Kidney (tissue), 14 donors: ENCODE measurements around the gene CETP. TPM values are rescaled to one million over a fixed set of nuclear protein-coding genes. Genes with fewer than 3 reads are reported as not detected.

Experiments
- DNase-seq, 5 donors: peaks; one replicate each; pipeline ENCODE4 v3.0.0-alpha.2; 2013 to 2020
- FAIRE-seq: peaks from 2 replicates; lab custom pipeline; 2012; peaks lifted over from hg19 to GRCh38; lab: Jason Lieb, UNC
- H3K27ac ChIP-seq, 2 donors: one replicate each; pipeline ENCODE4 v1.7.0; 2013; ENCODE audit warnings: low read depth in 2 of 2, low read length in 2 of 2, inconsistent platforms in 1 of 2
- H3K27me3 ChIP-seq: one replicate; pipeline ENCODE4 v1.7.1; 2013; ENCODE audit warnings: low read length, inconsistent platforms; ENCODE audit not compliant: control insufficient read depth, insufficient read depth
- H3K36me3 ChIP-seq, 3 donors: one replicate each; pipeline versions ENCODE4 v1.7.0 to v1.7.1; 2013; ENCODE audit warnings: low read length in 3 of 3, control low read depth in 1 of 3, inconsistent platforms in 1 of 3; ENCODE audit not compliant: insufficient read depth in 3 of 3, control insufficient read depth in 2 of 3
- H3K4me1 ChIP-seq, 3 donors: one replicate each; pipeline versions ENCODE4 v1.7.0 to v1.7.1; 2013; ENCODE audit warnings: low read length in 3 of 3, inconsistent platforms in 1 of 3, low read depth in 1 of 3; ENCODE audit not compliant: control insufficient read depth in 2 of 3, insufficient read depth in 2 of 3
- H3K4me3 ChIP-seq, 3 donors: one replicate each; pipeline versions ENCODE4 v1.7.0 to v1.8.1; 2013; ENCODE audit warnings: low read length in 3 of 3, control low read depth in 1 of 3, inconsistent platforms in 1 of 3
- H3K9ac ChIP-seq, 3 donors: one replicate each; pipeline versions ENCODE4 v1.7.0 to v1.7.1; 2013; ENCODE audit warnings: low read length in 3 of 3, control low read depth in 1 of 3, inconsistent platforms in 1 of 3
- H3K9me3 ChIP-seq, 3 donors: one replicate each; pipeline versions ENCODE4 v1.7.0 to v1.7.1; 2013; ENCODE audit warnings: low read length in 3 of 3, control low read depth in 1 of 3, inconsistent platforms in 1 of 3; ENCODE audit not compliant: control insufficient read depth in 2 of 3, insufficient read depth in 1 of 3
- intact Hi-C: fragments of 100-400 bp; cut with DNase I; formaldehyde crosslinking; loops from one replicate; pipeline ENCODE4 v1.11.1; 2022
- polyA plus RNA-seq: library from polyadenylated mRNA; stranded (reverse); fragments of 350-450 nt; fragmentation: Illumina TruSeq; extraction: RNeasy Lipid Tissue Mini Kit (QIAGEN cat#74804); gene quantifications from one replicate; pipeline ENCODE4 v1.2.3, GENCODE V29; 2014; ENCODE audit warnings: low read depth, low replicate concordance; ENCODE audit not compliant: insufficient read depth
- total RNA-seq: library from RNA; stranded (reverse); fragmentation: NEBNext Ultra II Directional; extraction: Animal tissue kit (Norgen Biotek cat#: 25700); gene quantifications from one replicate; pipeline ENCODE4 v1.2.1, GENCODE V29; 2021
- TF ChIP-seq, protein P1 (sequence below): IDR thresholded peaks from 3 replicates; pipeline ENCODE4 v1.5.1; 2012; ENCODE audit warnings: mild to moderate bottlenecking, moderate library complexity, borderline replicate concordance; ENCODE audit not compliant: insufficient read depth; ENCODE audit errors: extremely low read depth
- donor health status: control.
- donor health status: control.
- donor health status: control.
- donor health status: control.
- donor health status: control.
- donor health status: DM: yes; HTN: yes; CAD: no.
- donor health status: Normal renal cell carcinoma (clear cell type).

Gene CETP
- total and polyA plus RNA-seq, 2 donors from 2014 or later = 1.3 to 2.1 TPM

DNA sequence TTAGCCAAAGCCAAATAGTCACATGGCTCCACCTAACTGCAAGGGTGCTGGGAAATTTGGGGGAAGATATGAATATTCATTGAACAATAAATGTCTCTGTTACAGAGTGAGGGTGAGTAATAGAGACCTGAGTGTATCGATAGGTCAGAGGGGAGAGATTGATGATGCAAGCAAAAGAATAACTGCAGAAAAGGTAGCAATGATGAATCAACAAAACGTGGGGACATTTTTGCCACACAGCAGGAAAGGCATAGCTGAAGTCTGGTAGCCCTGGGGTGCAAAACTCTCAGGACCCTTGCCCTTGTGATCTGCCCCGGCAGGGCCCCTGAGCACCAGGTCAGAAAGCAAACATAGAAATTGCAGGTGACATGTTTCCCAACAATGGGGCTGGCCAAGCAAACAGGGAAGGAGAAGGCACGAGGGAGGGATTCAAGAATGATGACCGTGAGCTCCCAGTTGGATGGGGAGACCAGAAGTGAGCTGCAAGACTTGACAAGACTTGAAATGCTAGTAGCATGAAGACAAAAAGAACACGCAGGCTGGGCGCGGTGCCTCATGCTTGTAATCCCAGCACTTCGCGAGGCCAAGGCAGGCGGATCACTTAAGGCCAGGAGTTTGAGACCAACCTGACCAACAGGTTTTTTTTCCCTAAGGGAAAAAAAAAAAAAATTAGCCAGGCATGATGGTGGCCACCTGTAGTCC is 42.5 kb upstream of the CETP start:
- H3K27ac ChIP-seq = no peak overlapping the region
- TF ChIP-seq, protein P1, sequence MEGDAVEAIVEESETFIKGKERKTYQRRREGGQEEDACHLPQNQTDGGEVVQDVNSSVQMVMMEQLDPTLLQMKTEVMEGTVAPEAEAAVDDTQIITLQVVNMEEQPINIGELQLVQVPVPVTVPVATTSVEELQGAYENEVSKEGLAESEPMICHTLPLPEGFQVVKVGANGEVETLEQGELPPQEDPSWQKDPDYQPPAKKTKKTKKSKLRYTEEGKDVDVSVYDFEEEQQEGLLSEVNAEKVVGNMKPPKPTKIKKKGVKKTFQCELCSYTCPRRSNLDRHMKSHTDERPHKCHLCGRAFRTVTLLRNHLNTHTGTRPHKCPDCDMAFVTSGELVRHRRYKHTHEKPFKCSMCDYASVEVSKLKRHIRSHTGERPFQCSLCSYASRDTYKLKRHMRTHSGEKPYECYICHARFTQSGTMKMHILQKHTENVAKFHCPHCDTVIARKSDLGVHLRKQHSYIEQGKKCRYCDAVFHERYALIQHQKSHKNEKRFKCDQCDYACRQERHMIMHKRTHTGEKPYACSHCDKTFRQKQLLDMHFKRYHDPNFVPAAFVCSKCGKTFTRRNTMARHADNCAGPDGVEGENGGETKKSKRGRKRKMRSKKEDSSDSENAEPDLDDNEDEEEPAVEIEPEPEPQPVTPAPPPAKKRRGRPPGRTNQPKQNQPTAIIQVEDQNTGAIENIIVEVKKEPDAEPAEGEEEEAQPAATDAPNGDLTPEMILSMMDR = no peak
- no peaks in the 10 kb centered on the region for H3K9me3 ChIP-seq
- intact Hi-C loops = no loop called here
- H3K4me1 ChIP-seq = peaks cover 0 to 11% (median 10%) of the 10 kb centered on the region in 3 donors
- no peaks in the 10 kb centered on the region for H3K36me3 ChIP-seq
- FAIRE-seq = no peak
- no peak for DNase-seq
- no peak overlapping the region for H3K4me3 ChIP-seq
- no peak overlapping the region for H3K9ac ChIP-seq
- no peaks in the 10 kb centered on the region for H3K27me3 ChIP-seq

DNA sequence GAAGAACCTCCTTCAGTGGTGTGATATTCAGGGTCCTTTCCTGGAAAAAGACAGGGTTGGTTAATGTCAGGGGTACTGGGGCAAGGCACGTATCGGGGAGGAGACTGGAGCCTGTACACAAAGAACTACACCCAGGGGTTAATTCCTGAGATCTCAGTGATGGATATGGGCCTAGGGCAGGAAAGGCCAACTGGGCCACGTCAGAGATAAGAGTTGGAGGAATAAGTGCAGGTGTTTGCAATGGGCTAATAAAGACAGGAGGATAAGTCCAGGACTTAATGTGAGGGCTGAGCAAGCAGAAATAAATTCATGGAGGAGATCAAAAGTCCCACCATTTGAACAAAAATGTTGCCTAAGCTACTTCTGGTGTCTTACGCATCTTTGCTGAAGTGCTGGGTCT is 40.2 kb upstream of the CETP start:
- DNase-seq (no peak), FAIRE-seq (no peak)
- intact Hi-C loops = no loop called here
- H3K27me3 ChIP-seq = no peaks in the 10 kb centered on the region
- no peak overlapping the region for H3K9ac ChIP-seq
- no peak overlapping the region for H3K27ac ChIP-seq
- H3K4me1 ChIP-seq = peaks cover 0 to 6% (median 3%) of the 10 kb centered on the region in 3 donors
- H3K9me3 ChIP-seq = no peaks in the 10 kb centered on the region
- TF ChIP-seq, protein P1 = no peak
- H3K4me3 ChIP-seq = no peak overlapping the region
- H3K36me3 ChIP-seq = no peaks in the 10 kb centered on the region

GRCh38 chr16:56923481-56924091 is 38.2 kb upstream of the CETP start:
- H3K27me3 ChIP-seq = no peaks in the 10 kb centered on the region
- H3K4me3 ChIP-seq = no peak overlapping the region
- intact Hi-C loops = no loop called here
- no peaks in the 10 kb centered on the region for H3K36me3 ChIP-seq
- TF ChIP-seq, protein P1 = no peak
- no peak for FAIRE-seq
- no peak overlapping the region for H3K27ac ChIP-seq
- peaks cover 0 to 3% (median 3%) of the 10 kb centered on the region in 3 donors for H3K4me1 ChIP-seq
- H3K9me3 ChIP-seq = no peaks in the 10 kb centered on the region
- no peak for DNase-seq
- no peak overlapping the region for H3K9ac ChIP-seq
